Tibial nerve (tissue), 4 donors: ENCODE results near the gene TCP11L2.

Experiments
- EP300 ChIP-seq, 2 donors: sonication (generic); formaldehyde crosslinking; IDR thresholded peaks; one replicate each; pipeline ENCODE4 v1.6.1; 2017; ENCODE audit warnings: antibody characterized with exemption in 2 of 2, mild to moderate bottlenecking in 1 of 2
- POLR2A ChIP-seq, 2 donors: fragments of 450-650 bp; IDR thresholded peaks; one replicate each; pipeline ENCODE4 v1.6.1; 2017; ENCODE audit warnings: antibody characterized with exemption in 2 of 2, mild to moderate bottlenecking in 2 of 2, moderate library complexity in 2 of 2
- TF ChIP-seq, protein P1 (sequence below), 5 experiments: fragments of 200-600 bp in 3 of 5; fragments of 450-650 bp in 2 of 5; sonication (generic) in 3 of 5; IDR thresholded peaks; one replicate each; pipeline ENCODE4 v1.5.1; 2016 to 2019; ENCODE audit warnings: antibody characterized with exemption in 5 of 5, mild to moderate bottlenecking in 3 of 5, moderate library complexity in 2 of 5

DNA sequence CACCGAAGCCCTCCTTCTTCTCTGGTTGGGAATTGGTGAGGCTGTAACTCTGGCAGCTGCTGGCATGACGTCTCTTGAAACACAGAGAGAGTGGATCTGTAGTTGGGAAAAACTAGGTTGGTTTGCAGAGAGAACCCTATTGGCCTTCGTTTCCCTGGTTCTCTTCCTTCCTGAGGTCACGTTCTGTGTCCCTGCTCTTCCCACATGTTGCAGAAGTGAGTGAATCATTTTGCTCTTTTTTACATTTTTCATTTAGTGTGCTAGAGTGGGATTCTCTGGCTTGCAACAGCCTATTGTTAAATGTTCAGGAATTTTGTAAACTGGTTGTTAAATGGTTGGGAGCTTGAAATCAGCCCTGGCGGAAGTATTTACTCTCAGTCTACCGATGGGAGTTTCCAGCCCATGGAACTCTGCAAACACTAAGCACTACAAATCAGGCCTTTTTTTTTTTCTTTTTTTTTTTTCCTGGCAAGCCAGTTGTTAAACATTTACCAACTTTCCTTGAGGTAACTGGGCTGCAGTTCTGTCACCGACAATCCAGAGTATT lies 27.9 kb upstream of the TCP11L2 start:
- TF ChIP-seq, protein P1, sequence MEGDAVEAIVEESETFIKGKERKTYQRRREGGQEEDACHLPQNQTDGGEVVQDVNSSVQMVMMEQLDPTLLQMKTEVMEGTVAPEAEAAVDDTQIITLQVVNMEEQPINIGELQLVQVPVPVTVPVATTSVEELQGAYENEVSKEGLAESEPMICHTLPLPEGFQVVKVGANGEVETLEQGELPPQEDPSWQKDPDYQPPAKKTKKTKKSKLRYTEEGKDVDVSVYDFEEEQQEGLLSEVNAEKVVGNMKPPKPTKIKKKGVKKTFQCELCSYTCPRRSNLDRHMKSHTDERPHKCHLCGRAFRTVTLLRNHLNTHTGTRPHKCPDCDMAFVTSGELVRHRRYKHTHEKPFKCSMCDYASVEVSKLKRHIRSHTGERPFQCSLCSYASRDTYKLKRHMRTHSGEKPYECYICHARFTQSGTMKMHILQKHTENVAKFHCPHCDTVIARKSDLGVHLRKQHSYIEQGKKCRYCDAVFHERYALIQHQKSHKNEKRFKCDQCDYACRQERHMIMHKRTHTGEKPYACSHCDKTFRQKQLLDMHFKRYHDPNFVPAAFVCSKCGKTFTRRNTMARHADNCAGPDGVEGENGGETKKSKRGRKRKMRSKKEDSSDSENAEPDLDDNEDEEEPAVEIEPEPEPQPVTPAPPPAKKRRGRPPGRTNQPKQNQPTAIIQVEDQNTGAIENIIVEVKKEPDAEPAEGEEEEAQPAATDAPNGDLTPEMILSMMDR (IDR thresholded peaks at IDR 0.05): no peak
- TF ChIP-seq POLR2A (IDR thresholded peaks at IDR 0.05): no peak
- TF ChIP-seq EP300 (IDR thresholded peaks at IDR 0.05): no peak
